Panc1 (cell line): ENCODE results near the gene ALDH1A3. TPM values are rescaled to one million over a fixed set of nuclear protein-coding genes. Genes with fewer than 3 reads are reported as not detected.

Source experiments
- ATAC-seq: fragments of 200-7000 bp; cut with Tn5 transposase; 2 replicates; pipeline ENCODE4 v1.9.1; 2020; ENCODE audit warnings: mild to moderate bottlenecking, moderate library complexity
- BruUV-seq: library from RNA; stranded (reverse); fragments of 400-500 nt; replicated peaks from 2 replicates; lab custom pipeline; 2021; lab: Mats Ljungman, UMichigan
- CTCF ChIA-PET: fragments of 300-600 bp; sonication (Branson Sonifier 250); formaldehyde crosslinking; loops from one replicate; lab custom pipeline; 2022; ENCODE audit warnings: antibody characterized with exemption; lab: Charles Lee
- POLR2A ChIA-PET: fragments of 300-600 bp; sonication (Branson Sonifier 250); formaldehyde crosslinking; loops from one replicate; lab custom pipeline; 2022; ENCODE audit warnings: antibody characterized with exemption; lab: Charles Lee
- DNase-seq: peaks from one replicate; pipeline ENCODE4 v3.0.0-alpha.2; 2010; ENCODE audit warnings: low read depth, low spot score
- H3K27ac ChIP-seq: 2 replicates; pipeline ENCODE4 v1.5.1; 2011; ENCODE audit warnings: mild to moderate bottlenecking, low read length, inconsistent platforms
- H3K27me3 ChIP-seq: fragments of 200-500 bp; sonication (Bioruptor generic); 2 replicates; pipeline ENCODE4 v1.6.0; 2014; ENCODE audit warnings: low read length, inconsistent platforms; ENCODE audit not compliant: control insufficient read depth, insufficient read depth
- H3K36me3 ChIP-seq: fragments of 200-500 bp; sonication (Bioruptor generic); 2 replicates; pipeline ENCODE4 v1.5.1; 2014; ENCODE audit warnings: inconsistent platforms, mild to moderate bottlenecking, low read length, moderate library complexity; ENCODE audit not compliant: control insufficient read depth, insufficient read depth
- H3K4me1 ChIP-seq: 2 replicates; pipeline ENCODE4 v1.5.1; 2011; ENCODE audit warnings: inconsistent platforms, mild to moderate bottlenecking, low read length, moderate library complexity; ENCODE audit not compliant: control insufficient read depth, insufficient read depth
- H3K4me3 ChIP-seq, 2 experiments: 2 replicates each; pipeline ENCODE4 v1.5.1; 2011 to 2012; ENCODE audit warnings: low read depth in 2 of 2, low read length in 2 of 2, mild to moderate bottlenecking in 2 of 2, inconsistent platforms in 1 of 2, moderate library complexity in 1 of 2
- H3K9me3 ChIP-seq: fragments of 200-500 bp; sonication (Bioruptor generic); 2 replicates; pipeline ENCODE4 v1.5.1; 2014; ENCODE audit warnings: low read depth, mild to moderate bottlenecking, inconsistent platforms, low read length, moderate library complexity; ENCODE audit not compliant: control insufficient read depth, insufficient read depth
- CTCF ChIP-seq: fragments of 450-650 bp; IDR thresholded peaks from 2 replicates; pipeline ENCODE4 v1.5.1; 2017; ENCODE audit warnings: mild to moderate bottlenecking
- POLR2AphosphoS5 ChIP-seq: IDR thresholded peaks from 2 replicates; pipeline ENCODE4 v1.6.1; 2012; ENCODE audit warnings: mild to moderate bottlenecking, low read depth, low read length, moderate library complexity
- REST ChIP-seq, 2 experiments: IDR thresholded peaks; 2 replicates each; pipeline ENCODE4 v1.6.1; 2011 to 2012; ENCODE audit warnings: low read depth in 2 of 2, control low read depth in 1 of 2, low read length in 1 of 2, mild to moderate bottlenecking in 1 of 2, moderate library complexity in 1 of 2; ENCODE audit not compliant: insufficient read depth in 1 of 2
- SIN3A ChIP-seq: IDR thresholded peaks from 2 replicates; pipeline ENCODE4 v1.6.1; 2012; ENCODE audit warnings: low read depth, mild to moderate bottlenecking, low read length, moderate library complexity, borderline replicate concordance; ENCODE audit not compliant: insufficient read depth
- TCF7L2 ChIP-seq: IDR thresholded peaks from 2 replicates; pipeline ENCODE4 v1.6.1; 2011; ENCODE audit warnings: mild to moderate bottlenecking, low read depth, low read length, inconsistent platforms
- in situ Hi-C: cut with HindIII; loops from 2 replicates; pipeline ENCODE4 v1.10.0; 2016; ENCODE audit warnings: low sequenced_read_pairs, low pct_unique_long_range_greater_than_20kb
- intact Hi-C: fragments of 100-400 bp; cut with micrococcal nuclease; formaldehyde crosslinking; loops from one replicate; pipeline ENCODE4 v1.10.0; 2022; ENCODE audit not compliant: unreplicated experiment
- total RNA-seq: library from RNA; stranded (reverse); gene quantifications from one replicate; pipeline ENCODE4 v1.2.1, GENCODE V29; 2021; ENCODE audit not compliant: unreplicated experiment

The ALDH1A3 gene
- total RNA-seq, 1 experiment from 2014 or later, result 143 TPM

- TF ChIP-seq TCF7L2, result no peak
- TF ChIP-seq REST (IDR thresholded peaks at IDR 0.05; ENCODE audit: insufficient read depth in 1 of 2, low read depth in 2 of 2, low read length in 1 of 2), result no peak
- intact Hi-C loops (no loop called here), in situ Hi-C loops (no loop called here)
- no peak for DNase-seq
- Histone ChIP-seq H3K27me3 (no peaks in the 10 kb centered on the region), H3K9me3 (no peaks in the 10 kb centered on the region), H3K4me1 (peaks cover 31% of the 10 kb centered on the region), H3K27ac (peak overlapping the region; percentile 84), H3K36me3 (peaks cover 8% of the 10 kb centered on the region), H3K4me3 (peak overlapping the region; percentile 81)
- no peak for ATAC-seq
- no TSS peak for BruUV-seq
- ChIA-PET CTCF (no interaction called here), POLR2A (no interaction called here)
Measured at GRCh38 chr15:100881573-100882336, 2.1 kb downstream of the ALDH1A3 start.

- Histone ChIP-seq H3K4me1 (peaks cover 20% of the 10 kb centered on the region), H3K9me3 (no peaks in the 10 kb centered on the region), H3K27ac (no peak overlapping the region), H3K36me3 (peaks cover 8% of the 10 kb centered on the region), H3K27me3 (no peaks in the 10 kb centered on the region), H3K4me3 (no peak overlapping the region)
- no TSS peak for BruUV-seq
- in situ Hi-C loops, result no loop called here
- ChIA-PET CTCF (no interaction called here), POLR2A (interaction anchor here (0.6 kb wide), 1 partner anchor 213 kb away, joined by 3 read pairs; no protein-coding TSS in a partner anchor)
- no peak for DNase-seq
- no peak for TF ChIP-seq POLR2AphosphoS5
- no peak for TF ChIP-seq CTCF
- TF ChIP-seq REST (IDR thresholded peaks at IDR 0.05; ENCODE audit: insufficient read depth in 1 of 2, low read depth in 2 of 2, low read length in 1 of 2), result no peak
- TF ChIP-seq TCF7L2, result no peak
- no peak for TF ChIP-seq SIN3A
- intact Hi-C loops, result no loop called here
- no peak for ATAC-seq
Measured at GRCh38 chr15:100885116-100885515, 5.5 kb downstream of the ALDH1A3 start.
